OCI-LY7 (cell line): ENCODE results near the gene ZFHX2. TPM values are rescaled to one million over a fixed set of nuclear protein-coding genes. Genes with fewer than 3 reads are reported as not detected.
A peak's percentile ranks its signal among the peaks of the same experiment; 100 is the strongest.

Experiments used
- BruUV-seq: library from RNA; stranded (reverse); fragments of 400-500 nt; replicated peaks from 2 replicates; lab custom pipeline; 2021; lab: Mats Ljungman, UMichigan
- CTCF ChIA-PET: fragments of 300-600 bp; sonication (Branson Sonifier 250); formaldehyde crosslinking; loops from one replicate; lab custom pipeline; 2022; ENCODE audit warnings: antibody characterized with exemption; ENCODE audit not compliant: unreplicated experiment; lab: Charles Lee
- POLR2A ChIA-PET: fragments of 300-600 bp; sonication (Branson Sonifier 250); formaldehyde crosslinking; loops from one replicate; lab custom pipeline; 2022; ENCODE audit warnings: antibody characterized with exemption; lab: Charles Lee
- DNase-seq: peaks from one replicate; pipeline ENCODE4 v3.0.0-alpha.2; 2015; ENCODE audit warnings: low spot score
- H2AFZ ChIP-seq: fragments of 200-600 bp; sonication (generic), shearing (Covaris generic); 2 replicates; pipeline ENCODE4 v1.6.1; 2014; ENCODE audit warnings: mild to moderate bottlenecking, antibody characterized with exemption, low read length, moderate library complexity
- H3K27ac ChIP-seq: fragments of 200-600 bp; sonication (generic); 2 replicates; pipeline ENCODE4 v1.5.1; 2014; ENCODE audit warnings: mixed run types, low read depth, mild to moderate bottlenecking, moderate library complexity, low read length, inconsistent platforms; ENCODE audit not compliant: poor library complexity, severe bottlenecking
- H3K36me3 ChIP-seq: fragments of 200-600 bp; sonication (generic); 2 replicates; pipeline ENCODE4 v1.6.1; 2014; ENCODE audit warnings: mild to moderate bottlenecking, antibody characterized with exemption, low read length, moderate library complexity, mixed read lengths; ENCODE audit not compliant: insufficient read depth
- H3K4me1 ChIP-seq: fragments of 200-600 bp; sonication (generic); 2 replicates; pipeline ENCODE4 v1.5.1; 2014; ENCODE audit warnings: mild to moderate bottlenecking, low read length; ENCODE audit not compliant: insufficient read depth, poor library complexity, severe bottlenecking
- H3K4me2 ChIP-seq: fragments of 200-600 bp; sonication (generic); 2 replicates; pipeline ENCODE4 v1.6.1; 2014; ENCODE audit warnings: mild to moderate bottlenecking, low read length
- H3K4me3 ChIP-seq: fragments of 200-600 bp; sonication (generic); 2 replicates; pipeline ENCODE4 v1.5.1; 2014; ENCODE audit warnings: mild to moderate bottlenecking, low read depth, low read length; ENCODE audit not compliant: poor library complexity, severe bottlenecking
- H3K79me2 ChIP-seq: fragments of 200-600 bp; sonication (generic); 2 replicates; pipeline ENCODE4 v1.6.1; 2016; ENCODE audit warnings: low read depth, mild to moderate bottlenecking, low read length, moderate library complexity, mixed read lengths; ENCODE audit not compliant: insufficient read depth
- H3K9me2 ChIP-seq: fragments of 200-600 bp; sonication (generic); 2 replicates; pipeline ENCODE4 v1.6.1; 2016; ENCODE audit warnings: mild to moderate bottlenecking, low read length, mixed read lengths; ENCODE audit not compliant: insufficient read depth
- H3K9me3 ChIP-seq: fragments of 200-600 bp; sonication (generic); 2 replicates; pipeline ENCODE4 v1.6.1; 2014; ENCODE audit warnings: mild to moderate bottlenecking, mixed run types, low read length, mixed read lengths
- H4K20me1 ChIP-seq: fragments of 200-600 bp; sonication (generic); 2 replicates; pipeline ENCODE4 v1.6.1; 2014; ENCODE audit warnings: mild to moderate bottlenecking, antibody characterized with exemption, low read length, moderate library complexity, mixed read lengths; ENCODE audit not compliant: insufficient read depth
- EZH2phosphoT487 ChIP-seq: fragments of 200-600 bp; sonication (generic); IDR thresholded peaks from 2 replicates; pipeline ENCODE4 v1.6.1; 2018; ENCODE audit warnings: low read depth, borderline replicate concordance, mild to moderate bottlenecking, mixed run types, antibody characterized with exemption, low read length, moderate library complexity, mixed read lengths
- intact Hi-C: fragments of 100-400 bp; cut with micrococcal nuclease; formaldehyde crosslinking; loops from one replicate; pipeline ENCODE4 v1.10.0; 2022; ENCODE audit not compliant: unreplicated experiment
- total RNA-seq, 2 experiments: library from RNA; depleted of rRNA in 1 of 2; stranded (reverse); fragments of >200 nt in 1 of 2; shearing (Covaris generic) in 1 of 2; gene quantifications; 2 replicates each; pipeline ENCODE4 v1.2.3, GENCODE V29; 2014 to 2022
- TF ChIP-seq, protein P1 (sequence below): fragments of 200-600 bp; sonication (generic); conservative IDR thresholded peaks from 2 replicates; pipeline ENCODE4 v1.5.1; 2014; ENCODE audit warnings: mild to moderate bottlenecking, antibody characterized with exemption, low read length, moderate library complexity, mixed read lengths

Gene ZFHX2
- total RNA-seq, 2 experiments from 2014 or later, result 0.60 to 1.8 TPM

DNA sequence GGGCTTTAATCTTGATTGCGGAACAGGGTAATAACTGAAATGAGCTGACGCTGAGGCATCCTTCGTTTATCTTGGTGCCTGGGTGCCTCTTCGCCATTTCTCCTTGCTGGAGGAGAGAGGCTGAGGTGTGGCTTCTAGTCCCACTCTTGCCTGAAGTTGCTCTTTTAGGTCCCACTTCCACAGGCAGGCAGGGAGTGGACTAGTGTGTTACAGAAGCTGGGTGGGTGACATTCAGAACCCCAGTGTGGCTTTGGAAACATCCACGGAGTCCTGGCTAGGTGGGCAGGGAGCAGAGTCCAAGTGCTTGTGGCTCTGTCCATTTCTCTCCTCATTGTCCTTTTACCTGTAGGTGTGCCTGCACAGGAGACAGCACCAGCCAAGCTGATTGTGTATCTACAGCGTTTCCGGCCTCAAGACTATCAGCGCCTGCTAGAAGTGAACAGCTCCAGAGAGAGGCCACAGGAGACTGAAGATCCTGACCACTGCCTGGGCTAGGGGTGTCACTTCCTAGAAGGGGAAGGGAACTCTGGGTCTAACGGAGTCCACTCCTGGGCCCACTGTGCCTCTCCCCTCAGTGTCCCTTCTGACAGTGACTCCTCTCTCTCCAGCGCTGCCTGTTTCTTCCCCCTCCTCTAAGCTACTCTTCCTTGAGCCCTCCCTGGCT is 6.9 kb upstream of the ZFHX2 start:
- Histone ChIP-seq H3K27ac (peak overlapping the region; percentile 58), H3K4me1 (peaks cover 21% of the 10 kb centered on the region), H4K20me1 (no peaks in the 10 kb centered on the region), H3K36me3 (peaks cover 54% of the 10 kb centered on the region), H2AFZ (no peak overlapping the region), H3K9me3 (no peaks in the 10 kb centered on the region), H3K9me2 (no peaks in the 10 kb centered on the region), H3K79me2 (peaks cover 17% of the 10 kb centered on the region), H3K4me2 (peak overlapping the region; percentile 91), H3K4me3 (no peak overlapping the region)
- BruUV-seq, result no TSS peak
- DNase-seq, result no peak
- TF ChIP-seq EZH2phosphoT487, result no peak
- TF ChIP-seq, protein P1, sequence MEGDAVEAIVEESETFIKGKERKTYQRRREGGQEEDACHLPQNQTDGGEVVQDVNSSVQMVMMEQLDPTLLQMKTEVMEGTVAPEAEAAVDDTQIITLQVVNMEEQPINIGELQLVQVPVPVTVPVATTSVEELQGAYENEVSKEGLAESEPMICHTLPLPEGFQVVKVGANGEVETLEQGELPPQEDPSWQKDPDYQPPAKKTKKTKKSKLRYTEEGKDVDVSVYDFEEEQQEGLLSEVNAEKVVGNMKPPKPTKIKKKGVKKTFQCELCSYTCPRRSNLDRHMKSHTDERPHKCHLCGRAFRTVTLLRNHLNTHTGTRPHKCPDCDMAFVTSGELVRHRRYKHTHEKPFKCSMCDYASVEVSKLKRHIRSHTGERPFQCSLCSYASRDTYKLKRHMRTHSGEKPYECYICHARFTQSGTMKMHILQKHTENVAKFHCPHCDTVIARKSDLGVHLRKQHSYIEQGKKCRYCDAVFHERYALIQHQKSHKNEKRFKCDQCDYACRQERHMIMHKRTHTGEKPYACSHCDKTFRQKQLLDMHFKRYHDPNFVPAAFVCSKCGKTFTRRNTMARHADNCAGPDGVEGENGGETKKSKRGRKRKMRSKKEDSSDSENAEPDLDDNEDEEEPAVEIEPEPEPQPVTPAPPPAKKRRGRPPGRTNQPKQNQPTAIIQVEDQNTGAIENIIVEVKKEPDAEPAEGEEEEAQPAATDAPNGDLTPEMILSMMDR, result no peak
- ChIA-PET POLR2A (interaction anchor here (0.6 to 2.1 kb wide), 4 partner anchors 10 to 243 kb away, joined by 3 to 7 read pairs (median 4); no protein-coding TSS in a partner anchor), CTCF (interaction anchor here (0.5 to 1.0 kb wide), 3 partner anchors 9 to 1973 kb away, joined by 3 to 5 read pairs (median 3); partner anchors contain the start of genes AP1G2 and PSME1)
- intact Hi-C loops, result loop anchor here (10.0 kb wide), 1 partner anchor 886 kb away; the partner anchor contains the start of gene SDR39U1

DNA sequence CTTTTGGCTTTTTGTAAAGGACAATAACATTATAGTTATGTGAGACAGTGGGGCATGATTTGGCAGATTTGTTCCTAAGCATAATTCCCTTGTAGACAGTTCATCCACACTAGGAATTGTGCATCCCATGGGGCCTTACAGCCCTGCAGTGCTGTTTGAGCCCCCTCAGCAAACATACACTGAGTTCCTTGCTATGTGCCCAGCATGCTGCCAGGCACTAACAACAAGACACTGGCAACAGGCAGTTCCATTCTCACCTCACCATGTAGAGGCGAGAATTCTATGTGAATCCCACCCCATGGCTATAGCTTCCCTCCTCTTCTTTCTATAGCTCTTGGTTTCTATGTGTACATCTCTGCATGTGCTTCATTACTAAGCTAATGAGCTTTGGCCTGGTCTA is 6.4 kb upstream of the ZFHX2 start:
- no TSS peak for BruUV-seq
- Histone ChIP-seq H3K4me3 (peak overlapping the region; percentile 72), H4K20me1 (no peaks in the 10 kb centered on the region), H3K4me2 (peak overlapping the region; percentile 91), H3K27ac (peak overlapping the region; percentile 58), H3K4me1 (peaks cover 21% of the 10 kb centered on the region), H3K36me3 (peaks cover 48% of the 10 kb centered on the region), H3K9me2 (no peaks in the 10 kb centered on the region), H3K9me3 (no peaks in the 10 kb centered on the region), H2AFZ (no peak overlapping the region), H3K79me2 (peaks cover 17% of the 10 kb centered on the region)
- no peak for TF ChIP-seq EZH2phosphoT487
- TF ChIP-seq, protein P1, result no peak
- POLR2A ChIA-PET, result interaction anchor here (0.6 to 2.1 kb wide), 7 partner anchors 9 to 242 kb away, joined by 3 to 9 read pairs (median 4); partner anchors contain the start of gene AP1G2
- no peak for DNase-seq
- CTCF ChIA-PET, result interaction anchor here (0.6 kb wide), 1 partner anchor 1972 kb away, joined by 3 read pairs; no protein-coding TSS in a partner anchor
- intact Hi-C loops, result loop anchor here (2.0 to 10.0 kb wide), 2 partner anchors 237 to 887 kb away; partner anchors contain the start of genes PABPN1 and SDR39U1
